ENCODE data around the gene CLASP1. TPM values are rescaled to one million over a fixed set of nuclear protein-coding genes. Genes with fewer than 3 reads are reported as not detected.

Gene CLASP1
- total and polyA plus RNA-seq, 2 of the 8 experiments (the other 6 are each of a cell fraction or from before 2014, with no cell fraction given), result 7.3 to 53.9 TPM

DNA sequence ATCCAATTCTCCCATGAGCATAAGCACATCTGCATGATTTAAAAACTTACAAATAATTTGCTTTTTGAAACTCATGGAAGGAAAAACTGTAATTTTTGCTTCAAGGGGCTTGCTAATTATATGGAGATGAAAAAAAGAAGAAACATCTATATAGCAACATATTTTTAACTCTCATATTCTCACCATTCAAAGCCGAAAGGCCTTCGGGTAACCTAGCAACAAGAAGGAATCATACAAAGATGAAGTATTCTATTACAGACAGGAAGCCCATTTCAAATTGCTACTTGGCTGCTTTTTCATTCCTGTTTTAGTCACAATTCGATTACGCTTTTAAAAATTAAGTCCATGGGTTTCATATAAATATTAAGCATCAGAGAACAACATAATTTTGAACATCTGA is 157.7 kb downstream of the CLASP1 start (continued):
- TF ChIP-seq CTBP2 (IDR thresholded peaks at IDR 0.05; ENCODE audit: borderline replicate concordance, insufficient read depth, insufficient read length, low read length) (no peak), HDAC2 (IDR thresholded peaks at IDR 0.05; ENCODE audit: borderline replicate concordance in 1 of 2, low read depth in 2 of 2, low read length in 2 of 2) (no peak)

Data from H1 (cell line).